K562 (cell line): ENCODE measurements around the gene ANKRD11. TPM values are rescaled to one million over a fixed set of nuclear protein-coding genes. Genes with fewer than 3 reads are reported as not detected.

ENCODE experiments used
- ATAC-seq: fragments of 200-7000 bp; cut with Tn5 transposase; 3 replicates; pipeline ENCODE4 v1.9.1; 2020; ENCODE audit warnings: moderate library complexity
- BruUV-seq: library from RNA; stranded (reverse); fragments of 400-500 nt; replicated peaks from 2 replicates; lab custom pipeline; 2021; lab: Mats Ljungman, UMichigan
- CTCF ChIA-PET: fragments of 300-600 bp; formaldehyde crosslinking; extraction: SDS; loops from one replicate; lab custom pipeline; 2021; ENCODE audit warnings: low intra/inter-chr PET ratio; lab: Yijun Ruan, JAX
- POLR2A ChIA-PET: fragments of 300-600, 350-650 bp; sonication (Branson Sonifier 250); formaldehyde crosslinking; extraction: SDS; loops from one replicate; lab custom pipeline; 2021; ENCODE audit warnings: antibody characterized with exemption, inconsistent platforms; lab: Yijun Ruan, JAX
- DNase-seq, 4 experiments: peaks; one replicate each; pipeline versions ENCODE4 v3.0.0 to v3.0.0-alpha.2; 2011 to 2018; ENCODE audit warnings: low spot score in 3 of 4, mixed read lengths in 3 of 4; ENCODE audit errors: extremely low read depth in 1 of 4
- FAIRE-seq: peaks from 2 replicates; lab custom pipeline; 2011; peaks lifted over from hg19 to GRCh38; lab: Jason Lieb, UNC
- H2AFZ ChIP-seq: 2 replicates; pipeline ENCODE4 v1.6.0; 2011; ENCODE audit warnings: low read depth, low read length, control low read depth, inconsistent platforms
- H3K27ac ChIP-seq: fragments of 200-600 bp; 3 replicates; pipeline ENCODE4 v1.8.0; 2011; ENCODE audit warnings: low read depth, mild to moderate bottlenecking, control low read depth, inconsistent platforms, low read length, moderate library complexity, mixed read lengths; ENCODE audit errors: extremely low read depth
- H3K27me3 ChIP-seq, 2 experiments: fragments of 300-600 bp in 1 of 2; 2 replicates in 1 of 2; 3 replicates in 1 of 2; pipeline versions ENCODE4 v1.6.0 to v1.8.0; 2011; ENCODE audit warnings: inconsistent platforms in 2 of 2, low read length in 2 of 2, mild to moderate bottlenecking in 1 of 2, mixed read lengths in 1 of 2, moderate library complexity in 1 of 2; ENCODE audit not compliant: control insufficient read depth in 2 of 2, insufficient read depth in 2 of 2
- H3K36me3 ChIP-seq: fragments of 300-600 bp; 3 replicates; pipeline ENCODE4 v1.8.0; 2011; ENCODE audit warnings: mild to moderate bottlenecking, low read length, inconsistent platforms; ENCODE audit not compliant: control insufficient read depth, insufficient read depth
- H3K4me1 ChIP-seq, 2 experiments: fragments of 200-600 bp in 1 of 2; replicated peaks in 1 of 2; 2 replicates in 1 of 2; 3 replicates in 1 of 2; pipeline versions ENCODE4 v1.5.1 to v1.8.0; 2011; ENCODE audit warnings: inconsistent platforms in 2 of 2, low read length in 2 of 2, mild to moderate bottlenecking in 1 of 2, mixed read lengths in 1 of 2, moderate library complexity in 1 of 2; ENCODE audit not compliant: control insufficient read depth in 2 of 2, insufficient read depth in 2 of 2
- H3K4me2 ChIP-seq: 2 replicates; pipeline ENCODE4 v1.6.1; 2011; ENCODE audit warnings: low read length, control low read depth, inconsistent platforms, mixed read lengths; ENCODE audit not compliant: insufficient read depth
- H3K4me3 ChIP-seq: fragments of 200-600 bp; sonication (generic), shearing (Covaris generic); 2 replicates; pipeline ENCODE4 v1.5.1; 2016; ENCODE audit warnings: control low read depth, inconsistent platforms
- H3K79me2 ChIP-seq: fragments of 200-600 bp; 3 replicates; pipeline ENCODE4 v1.8.0; 2011; ENCODE audit warnings: low read length, inconsistent platforms; ENCODE audit not compliant: control insufficient read depth, insufficient read depth
- H3K9ac ChIP-seq, 2 experiments: 2 replicates each; pipeline versions ENCODE4 v1.6.0 to v1.6.1; 2011; ENCODE audit warnings: low read depth in 2 of 2, low read length in 2 of 2, control low read depth in 1 of 2, inconsistent platforms in 1 of 2, mild to moderate bottlenecking in 1 of 2, mixed read lengths in 1 of 2; ENCODE audit not compliant: insufficient read depth in 1 of 2
- H3K9me1 ChIP-seq: one replicate; pipeline ENCODE4 v1.6.0; 2011; ENCODE audit warnings: inconsistent platforms, mild to moderate bottlenecking, low read length, moderate library complexity; ENCODE audit not compliant: control insufficient read depth, insufficient read depth
- H3K9me3 ChIP-seq: replicated peaks from 2 replicates; pipeline ENCODE4 v1.5.1; 2011; ENCODE audit warnings: low read depth, low read length, inconsistent platforms; ENCODE audit not compliant: control insufficient read depth, insufficient read depth
- H4K20me1 ChIP-seq: replicated peaks from 2 replicates; pipeline ENCODE4 v1.6.1; 2011; ENCODE audit warnings: low read length, inconsistent platforms, mixed read lengths; ENCODE audit not compliant: control insufficient read depth, insufficient read depth
- CXXC5 ChIP-seq: fragments of 250-450 bp; sonication (Bioruptor Pico); IDR thresholded peaks from 2 replicates; pipeline ENCODE4 v1.8.0; 2022; ENCODE audit warnings: inconsistent platforms, mild to moderate bottlenecking, moderate library complexity
- NEUROD1 ChIP-seq: fragments of 150-350 bp; IDR thresholded peaks from 2 replicates; pipeline ENCODE4 v1.6.1; 2014; ENCODE audit warnings: borderline replicate concordance, low read length, low read depth; ENCODE audit not compliant: partially characterized antibody
- POLR2G ChIP-seq: fragments of 200-400 bp; formaldehyde crosslinking; IDR thresholded peaks from 2 replicates; pipeline ENCODE4 v1.6.1; 2017; ENCODE audit warnings: low read depth, mild to moderate bottlenecking, antibody characterized with exemption, low read length, moderate library complexity
- RBFOX2 ChIP-seq: fragments of 200-400 bp; formaldehyde crosslinking; IDR thresholded peaks from 2 replicates; pipeline ENCODE4 v1.6.1; 2017; ENCODE audit warnings: low read depth, mild to moderate bottlenecking, low read length, moderate library complexity
- TAF9B ChIP-seq: fragments of 450-650 bp; IDR thresholded peaks from 2 replicates; pipeline ENCODE4 v1.6.1; 2018; ENCODE audit warnings: mild to moderate bottlenecking; ENCODE audit not compliant: partially characterized antibody
- ZKSCAN1 ChIP-seq: fragments of 150-350 bp; IDR thresholded peaks from 2 replicates; pipeline ENCODE4 v1.6.1; 2016; ENCODE audit warnings: low read depth, low read length
- WGBS: fragments of 100-300 bp; shearing (Covaris generic); methylation state at CpG from one replicate; pipeline ENCODE4 v1.1.6; 2016; ENCODE audit warnings: low coverage, mixed read lengths; ENCODE audit not compliant: insufficient coverage; ENCODE audit errors: missing lambda C conversion rate; 5-methylcytosine and 5-hydroxymethylcytosine counted together
- in situ Hi-C: fragments of 300-500 bp; cut with MboI; formaldehyde crosslinking; loops from 4 replicates; pipeline ENCODE4 v1.15.0; 2018; ENCODE audit warnings: inconsistent platforms, mixed read lengths
- intact Hi-C: fragments of 100-400 bp; cut with micrococcal nuclease; formaldehyde crosslinking; loops from 2 replicates; pipeline ENCODE4 v1.14.2; 2022
- polyA plus RNA-seq, 8 experiments: library from polyadenylated mRNA; depleted of rRNA in 4 of 8; stranded (reverse) in 5 of 8; unstranded in 3 of 8; fragments of >200 nt; fragmentation: Nextera tagmentation in 2 of 8; fragmentation: Illumina TruSeq in 1 of 8; extraction: Ambion mirVana in 2 of 8; extraction: Trizol in 1 of 8; gene quantifications; 2 replicates each; pipeline versions ENCODE4 v1.2.1 to v1.2.3, GENCODE V29; 2011 to 2014; ENCODE audit warnings: inconsistent platforms in 1 of 8, missing spikeins in 1 of 8
- total RNA-seq, 7 experiments: library from RNA; depleted of rRNA in 6 of 7; stranded (reverse); fragments of >200 nt in 6 of 7; fragmentation: Illumina TruSeq in 2 of 7; extraction: Trizol in 2 of 7; gene quantifications; 2 replicates each; pipeline versions ENCODE4 v1.2.1 to v1.2.3, GENCODE V29; 2011 to 2021; ENCODE audit warnings: low replicate concordance in 1 of 7
- TF ChIP-seq, protein P1 (sequence below), 2 experiments: IDR thresholded peaks; 2 replicates each; pipeline ENCODE4 v1.6.1; 2011; ENCODE audit warnings: borderline replicate concordance in 1 of 2, control low read depth in 1 of 2, low read depth in 1 of 2, low read length in 1 of 2, mild to moderate bottlenecking in 1 of 2, mixed read lengths in 1 of 2, moderate library complexity in 1 of 2; ENCODE audit not compliant: insufficient read depth in 1 of 2, insufficient read length in 1 of 2, poor library complexity in 1 of 2, severe bottlenecking in 1 of 2; ENCODE audit errors: extremely low read depth in 1 of 2
- TF ChIP-seq, protein P2 (sequence below): sonication (generic); formaldehyde crosslinking; IDR thresholded peaks from 2 replicates; pipeline ENCODE4 v1.8.0; 2022; ENCODE audit warnings: mild to moderate bottlenecking, missing genetic modification reagents

The ANKRD11 gene
- total and polyA plus RNA-seq, 9 of the 15 experiments (the other 6 are each of a cell fraction or from before 2014, with no cell fraction given), result 4.7 to 126 (median 31.7) TPM

DNA sequence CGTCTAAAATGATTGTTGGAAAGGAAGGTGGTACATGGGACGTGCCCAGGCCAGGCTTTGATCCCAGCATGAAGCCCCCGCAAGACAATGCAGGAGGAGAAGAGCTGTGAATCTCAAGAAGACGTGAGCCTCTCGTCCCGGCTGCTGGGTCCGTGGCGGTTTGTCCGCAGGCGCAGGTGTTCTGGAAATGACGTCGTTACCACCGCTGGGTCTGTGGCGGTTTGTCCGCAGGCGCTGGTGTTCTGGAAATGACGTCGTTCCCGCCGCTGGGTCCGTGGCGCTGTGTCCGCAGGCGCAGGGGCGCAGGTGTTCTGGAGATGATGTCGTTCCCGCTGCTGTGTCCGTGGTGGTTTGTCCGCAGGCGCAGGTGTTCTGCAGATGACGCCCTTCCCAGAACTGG lies 31.9 kb upstream of the ANKRD11 start:
- Histone ChIP-seq H3K4me3 (no peak overlapping the region), H3K36me3 (peaks cover 92% of the 10 kb centered on the region), H3K27ac (no peak overlapping the region), H3K9me3 (no peaks in the 10 kb centered on the region), H3K4me2 (no peak overlapping the region), H3K9ac (peak overlapping the region in 1 of 2 experiments; percentile 38; a peak in 1 of 4 replicates), H3K27me3 (no peaks in the 10 kb centered on the region), H4K20me1 (no peaks in the 10 kb centered on the region), H2AFZ (no peak overlapping the region), H3K9me1 (peaks cover 3% of the 10 kb centered on the region), H3K4me1 (peaks cover 0 to 13% of the 10 kb centered on the region in 2 experiments; a peak in 2 of 5 replicates), H3K79me2 (peaks cover 15% of the 10 kb centered on the region)
- ChIA-PET CTCF (no interaction called here), POLR2A (interaction anchor here (0.6 kb wide), 1 partner anchor 499 kb away, joined by 3 read pairs; no protein-coding TSS in a partner anchor)
- FAIRE-seq (no peak), ATAC-seq (no peak), DNase-seq (no peak)
- intact Hi-C loops, result no loop called here
- WGBS, result 94% methylated on average over 15 of the region's 31 CpGs
- TF ChIP-seq ZKSCAN1 (no peak), TAF9B (no peak), RBFOX2 (0 out of 2 replicates have a peak, but pooled peaks have one; percentile 18), POLR2G (peak; percentile 45; the same call in 1 of the 2 replicates), CXXC5 (CRISPR knock-in tag) (no peak), NEUROD1 (no peak)
- TF ChIP-seq, protein P1, sequence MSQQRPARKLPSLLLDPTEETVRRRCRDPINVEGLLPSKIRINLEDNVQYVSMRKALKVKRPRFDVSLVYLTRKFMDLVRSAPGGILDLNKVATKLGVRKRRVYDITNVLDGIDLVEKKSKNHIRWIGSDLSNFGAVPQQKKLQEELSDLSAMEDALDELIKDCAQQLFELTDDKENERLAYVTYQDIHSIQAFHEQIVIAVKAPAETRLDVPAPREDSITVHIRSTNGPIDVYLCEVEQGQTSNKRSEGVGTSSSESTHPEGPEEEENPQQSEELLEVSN (IDR thresholded peaks at IDR 0.05; ENCODE audit: borderline replicate concordance in 1 of 2, extremely low read depth in 1 of 2, insufficient read depth in 1 of 2, insufficient read length in 1 of 2, low read depth in 1 of 2, low read length in 1 of 2, poor library complexity in 1 of 2, severe bottlenecking in 1 of 2), result no peak
- TF ChIP-seq, protein P2, sequence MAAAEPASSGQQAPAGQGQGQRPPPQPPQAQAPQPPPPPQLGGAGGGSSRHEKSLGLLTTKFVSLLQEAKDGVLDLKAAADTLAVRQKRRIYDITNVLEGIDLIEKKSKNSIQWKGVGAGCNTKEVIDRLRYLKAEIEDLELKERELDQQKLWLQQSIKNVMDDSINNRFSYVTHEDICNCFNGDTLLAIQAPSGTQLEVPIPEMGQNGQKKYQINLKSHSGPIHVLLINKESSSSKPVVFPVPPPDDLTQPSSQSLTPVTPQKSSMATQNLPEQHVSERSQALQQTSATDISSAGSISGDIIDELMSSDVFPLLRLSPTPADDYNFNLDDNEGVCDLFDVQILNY (CRISPR knock-in tag), result no peak
- no TSS peak for BruUV-seq
- in situ Hi-C loops, result no loop called here
